ENCODE measurements around the gene POLE4.

Gene POLE4

GRCh38 chr2:74931940-74932339 lies 26.5 kb upstream of the POLE4 start:
- no peak for TF ChIP-seq CTCF (IDR thresholded peaks at IDR 0.05)

GRCh38 chr2:74935975-74936391 lies 22.5 kb upstream of the POLE4 start:
- no peak for TF ChIP-seq CTCF (IDR thresholded peaks at IDR 0.05)

- no peak for TF ChIP-seq CTCF (IDR thresholded peaks at IDR 0.05)
These were observed 21.1 kb upstream of the POLE4 start for GRCh38 chr2:74937221-74937880.

GRCh38 chr2:74938264-74938663 lies 20.2 kb upstream of the POLE4 start:
- no peak for TF ChIP-seq CTCF (IDR thresholded peaks at IDR 0.05)

- TF ChIP-seq CTCF (IDR thresholded peaks at IDR 0.05) = no peak
These were observed 18.3 kb upstream of the POLE4 start for GRCh38 chr2:74939919-74940812.

GRCh38 chr2:74941284-74941683 lies 17.2 kb upstream of the POLE4 start:
- no peak for TF ChIP-seq CTCF (IDR thresholded peaks at IDR 0.05)

- no peak for TF ChIP-seq CTCF (IDR thresholded peaks at IDR 0.05)
These were observed 16.2 kb upstream of the POLE4 start for GRCh38 chr2:74942263-74942662.

Data from LNCAP (cell line).